Measurements from ENCODE around the gene EPHA7. TPM values are rescaled to one million over a fixed set of nuclear protein-coding genes. Genes with fewer than 3 reads are reported as not detected.

EPHA7 gene
- total RNA-seq, 4 donors from 2014 or later, result 0.11 to 0.95 (median 0.47) TPM; not detected in 1

- H3K9me3 ChIP-seq, result no peaks in the 10 kb centered on the region
- 1 to 5% methylated on average over 34 to 46 of the region's 77 CpGs for WGBS, 2 donors
- H3K4me1 ChIP-seq, result peaks cover 18 to 43% (median 19%) of the 10 kb centered on the region in 3 donors
- DNase-seq, result no peak
- H3K4me3 ChIP-seq, result peak overlapping the region; percentile 3 to 58 (median 50)
- peak overlapping the region in 3 of 4 donors; percentile 21 to 71 (median 64) for H3K27ac ChIP-seq
- H3K27me3 ChIP-seq, result peaks cover 0 to 87% (median 13%) of the 10 kb centered on the region in 4 donors
- TF ChIP-seq POLR2A (IDR thresholded peaks at IDR 0.05) (no peak), CTCF (IDR thresholded peaks at IDR 0.05) (no peak)
- intact Hi-C loops (cut with DNase I), result no loop called here
- no peaks in the 10 kb centered on the region for H3K36me3 ChIP-seq
Observed at GRCh38 chr6:93416571-93417420, 2.6 kb downstream of the EPHA7 start.

GRCh38 chr6:93413190-93413589 is 6.2 kb downstream of the EPHA7 start:
- Histone ChIP-seq H3K4me3 (no peak overlapping the region), H3K27ac (no peak overlapping the region), H3K27me3 (peaks cover 0 to 51% (median 11%) of the 10 kb centered on the region in 4 donors), H3K4me1 (peaks cover 9 to 20% (median 12%) of the 10 kb centered on the region in 3 donors), H3K9me3 (no peaks in the 10 kb centered on the region), H3K36me3 (no peaks in the 10 kb centered on the region)
- intact Hi-C loops (cut with DNase I), result no loop called here
- no peak for DNase-seq
- TF ChIP-seq CTCF (IDR thresholded peaks at IDR 0.05) (no peak), POLR2A (IDR thresholded peaks at IDR 0.05) (no peak)

- no peak for DNase-seq
- intact Hi-C loops (cut with DNase I), result no loop called here
- Histone ChIP-seq H3K27me3 (peaks cover 0 to 43% (median 6%) of the 10 kb centered on the region in 4 donors), H3K4me3 (no peak overlapping the region), H3K27ac (no peak overlapping the region), H3K9me3 (no peaks in the 10 kb centered on the region), H3K4me1 (peaks cover 5 to 12% (median 7%) of the 10 kb centered on the region in 3 donors), H3K36me3 (no peaks in the 10 kb centered on the region)
- TF ChIP-seq CTCF (IDR thresholded peaks at IDR 0.05) (no peak), POLR2A (IDR thresholded peaks at IDR 0.05) (no peak)
Observed at GRCh38 chr6:93412452-93412851, 6.9 kb downstream of the EPHA7 start.

GRCh38 chr6:93407186-93407585 is 12.2 kb downstream of the EPHA7 start:
- DNase-seq, result no peak
- no peaks in the 10 kb centered on the region for H3K9me3 ChIP-seq
- no peak overlapping the region for H3K27ac ChIP-seq
- no peaks in the 10 kb centered on the region for H3K4me1 ChIP-seq
- TF ChIP-seq POLR2A (IDR thresholded peaks at IDR 0.05) (no peak), CTCF (IDR thresholded peaks at IDR 0.05) (no peak)
- H3K4me3 ChIP-seq, result no peak overlapping the region
- WGBS, 2 donors, result 44 to 55% methylated on average over 1 of the region's 1 CpG
- H3K27me3 ChIP-seq, result no peaks in the 10 kb centered on the region
- intact Hi-C loops (cut with DNase I), result no loop called here
- H3K36me3 ChIP-seq, result no peaks in the 10 kb centered on the region

- 82 to 84% methylated on average over 3 of the region's 3 CpGs for WGBS, 2 donors
- no peaks in the 10 kb centered on the region for H3K36me3 ChIP-seq
- TF ChIP-seq CTCF (IDR thresholded peaks at IDR 0.05) (no peak), POLR2A (IDR thresholded peaks at IDR 0.05) (no peak)
Observed at GRCh38 chr6:93403390-93403789, 16.0 kb downstream of the EPHA7 start.

More at GRCh38 chr6:93403390-93403789, 16.0 kb downstream of the EPHA7 start:
- no peaks in the 10 kb centered on the region for H3K4me1 ChIP-seq
- DNase-seq, result no peak
- no peaks in the 10 kb centered on the region for H3K9me3 ChIP-seq
- no peak overlapping the region for H3K4me3 ChIP-seq
- intact Hi-C loops (cut with DNase I), result no loop called here
- H3K27me3 ChIP-seq, result no peaks in the 10 kb centered on the region
- H3K27ac ChIP-seq, result no peak overlapping the region
